Activated CD8-positive, alpha-beta memory T cell treated with anti-CD3 and anti-CD28 coated beads, Interleukin-2, amount 50 U/mL, for 1 hour (primary cell): ENCODE data around the gene SLC38A10.

ENCODE experiments used
- DNase-seq: peaks from one replicate; pipeline ENCODE4 v3.0.0-alpha.2; 2020; ENCODE audit errors: extremely low read depth

SLC38A10 gene

GRCh38 chr17:81207610-81208581 is 87.2 kb downstream of the SLC38A10 start:
- DNase-seq: no peak

GRCh38 chr17:81206657-81207056 is 88.5 kb downstream of the SLC38A10 start:
- no peak for DNase-seq

GRCh38 chr17:81206166-81206565 is 88.9 kb downstream of the SLC38A10 start:
- DNase-seq: no peak

GRCh38 chr17:81204578-81204977 is 90.5 kb downstream of the SLC38A10 start:
- DNase-seq: no peak

- no peak for DNase-seq
Measured at GRCh38 chr17:81203136-81203535, 92.0 kb downstream of the SLC38A10 start.

- no peak for DNase-seq
Measured at GRCh38 chr17:81202318-81202717, 92.8 kb downstream of the SLC38A10 start.

- no peak for DNase-seq
Measured at GRCh38 chr17:81200695-81201580, 94.2 kb downstream of the SLC38A10 start.

GRCh38 chr17:81200201-81200600 is 94.9 kb downstream of the SLC38A10 start:
- no peak for DNase-seq

GRCh38 chr17:81199482-81199830 is 95.7 kb downstream of the SLC38A10 start:
- no peak for DNase-seq

- no peak for DNase-seq
Measured at GRCh38 chr17:81198826-81199481, 96.2 kb downstream of the SLC38A10 start.

- DNase-seq: no peak
Measured at GRCh38 chr17:81197831-81198490, 97.1 kb downstream of the SLC38A10 start.

- no peak for DNase-seq
Measured at GRCh38 chr17:81197409-81197795, 97.7 kb downstream of the SLC38A10 start.

GRCh38 chr17:81196505-81197408 is 98.3 kb downstream of the SLC38A10 start:
- no peak for DNase-seq

GRCh38 chr17:81195941-81196495 is 99.1 kb downstream of the SLC38A10 start:
- DNase-seq: no peak
